T-helper 1 cell (primary cell): ENCODE data around the gene MNAT1.
"Not testable (repeated sequence)": the region's sequence is repeated elsewhere in the genome, so short reads cannot be mapped to it uniquely, and the experiment has no call there.

Experiments used
- DNase-seq, 5 donors: peaks; one replicate each; pipeline ENCODE4 v3.0.0-alpha.2; 2012 to 2020

The MNAT1 gene

GRCh38 chr14:60884134-60884533 lies 149.6 kb downstream of the MNAT1 start:
- DNase-seq: no peak

GRCh38 chr14:60890636-60891035 lies 156.1 kb downstream of the MNAT1 start:
- DNase-seq: not testable (repeated sequence)

- no peak for DNase-seq
Observed at GRCh38 chr14:60893911-60894310, 159.3 kb downstream of the MNAT1 start.

- no peak for DNase-seq
Observed at GRCh38 chr14:60904381-60904780, 169.8 kb downstream of the MNAT1 start.

GRCh38 chr14:60905923-60906322 lies 171.4 kb downstream of the MNAT1 start:
- no peak for DNase-seq

- no peak for DNase-seq
Observed at GRCh38 chr14:60915781-60916180, 181.2 kb downstream of the MNAT1 start.

GRCh38 chr14:60922050-60922449 lies 187.5 kb downstream of the MNAT1 start:
- DNase-seq: no peak

- DNase-seq: no peak
Observed at GRCh38 chr14:60925286-60925685, 190.7 kb downstream of the MNAT1 start.

GRCh38 chr14:60926002-60926401 lies 191.4 kb downstream of the MNAT1 start:
- DNase-seq: no peak

- DNase-seq: no peak
Observed at GRCh38 chr14:60931218-60931617, 196.7 kb downstream of the MNAT1 start.

GRCh38 chr14:60933920-60934655 lies 199.5 kb downstream of the MNAT1 start:
- no peak for DNase-seq

- DNase-seq: no peak
Observed at GRCh38 chr14:60935319-60935718, 200.8 kb downstream of the MNAT1 start.

GRCh38 chr14:60943637-60944032 lies 209.1 kb downstream of the MNAT1 start:
- no peak for DNase-seq

- DNase-seq: no peak
Observed at GRCh38 chr14:60944204-60944603, 209.6 kb downstream of the MNAT1 start.

GRCh38 chr14:60945984-60946383 lies 211.4 kb downstream of the MNAT1 start:
- DNase-seq: peak in 1 of 5 donors; percentile 30

- DNase-seq: no peak
Observed at GRCh38 chr14:60946773-60947172, 212.2 kb downstream of the MNAT1 start.

GRCh38 chr14:60951776-60952435 lies 217.3 kb downstream of the MNAT1 start:
- DNase-seq: no peak

GRCh38 chr14:60956202-60956601 lies 221.6 kb downstream of the MNAT1 start:
- peak in 1 of 5 donors; percentile 20 for DNase-seq

- DNase-seq: no peak
Observed at GRCh38 chr14:60956632-60957031, 222.1 kb downstream of the MNAT1 start.

- no peak for DNase-seq
Observed at GRCh38 chr14:60958146-60958545, 223.6 kb downstream of the MNAT1 start.

- no peak for DNase-seq
Observed at GRCh38 chr14:60963761-60964160, 229.2 kb downstream of the MNAT1 start.

GRCh38 chr14:60964904-60965303 lies 230.3 kb downstream of the MNAT1 start:
- DNase-seq: no peak

GRCh38 chr14:60965402-60965801 lies 230.8 kb downstream of the MNAT1 start:
- DNase-seq: peak in 1 of 5 donors; percentile 67

- no peak for DNase-seq
Observed at GRCh38 chr14:60968099-60968498, 233.5 kb downstream of the MNAT1 start.
